KBM-7 (cell line): ENCODE data around the gene SPTLC3.

Source experiments
- DNase-seq: peaks from one replicate; pipeline ENCODE4 v3.0.0-alpha.2; 2015
- in situ Hi-C: fragments of 300-500 bp; cut with MboI; formaldehyde crosslinking; loops from 2 replicates; pipeline ENCODE4 v1.14.3; 2020; ENCODE audit warnings: low sequenced_read_pairs, low pct_unique_long_range_greater_than_20kb, mixed read lengths

The SPTLC3 gene

GRCh38 chr20:13024596-13024995 is 15.8 kb downstream of the SPTLC3 start:
- in situ Hi-C loops: no loop called here
- DNase-seq: no peak

GRCh38 chr20:13025181-13025580 is 16.4 kb downstream of the SPTLC3 start:
- in situ Hi-C loops: no loop called here
- no peak for DNase-seq

GRCh38 chr20:13028001-13028400 is 19.2 kb downstream of the SPTLC3 start:
- DNase-seq: no peak
- in situ Hi-C loops: no loop called here

- in situ Hi-C loops: no loop called here
- DNase-seq: no peak
Observed at GRCh38 chr20:13028673-13029072, 19.9 kb downstream of the SPTLC3 start.

GRCh38 chr20:13029687-13030375 is 21.1 kb downstream of the SPTLC3 start:
- in situ Hi-C loops: no loop called here
- DNase-seq: no peak

- no peak for DNase-seq
- in situ Hi-C loops: no loop called here
Observed at GRCh38 chr20:13031751-13032150, 23.0 kb downstream of the SPTLC3 start.

GRCh38 chr20:13034115-13034514 is 25.3 kb downstream of the SPTLC3 start:
- DNase-seq: no peak
- in situ Hi-C loops: no loop called here

GRCh38 chr20:13034936-13035335 is 26.2 kb downstream of the SPTLC3 start:
- in situ Hi-C loops: no loop called here

GRCh38 chr20:13035399-13036152 is 26.8 kb downstream of the SPTLC3 start:
- in situ Hi-C loops: no loop called here
- no peak for DNase-seq

More at GRCh38 chr20:13034936-13035335, 26.2 kb downstream of the SPTLC3 start:
- no peak for DNase-seq

- in situ Hi-C loops: no loop called here
- DNase-seq: no peak
Observed at GRCh38 chr20:13037727-13038126, 29.0 kb downstream of the SPTLC3 start.

GRCh38 chr20:13041574-13042457 is 33.0 kb downstream of the SPTLC3 start:
- in situ Hi-C loops: no loop called here

GRCh38 chr20:13042458-13042794 is 33.7 kb downstream of the SPTLC3 start:
- in situ Hi-C loops: no loop called here
- DNase-seq: no peak

More at GRCh38 chr20:13041574-13042457, 33.0 kb downstream of the SPTLC3 start:
- DNase-seq: no peak

- no peak for DNase-seq
- in situ Hi-C loops: no loop called here
Observed at GRCh38 chr20:13046409-13046808, 37.6 kb downstream of the SPTLC3 start.

- no peak for DNase-seq
- in situ Hi-C loops: no loop called here
Observed at GRCh38 chr20:13054011-13054410, 45.2 kb downstream of the SPTLC3 start.

- in situ Hi-C loops: no loop called here
- no peak for DNase-seq
Observed at GRCh38 chr20:13058666-13059389, 50.1 kb downstream of the SPTLC3 start.

- in situ Hi-C loops: no loop called here
- DNase-seq: no peak
Observed at GRCh38 chr20:13059398-13060136, 50.8 kb downstream of the SPTLC3 start.

GRCh38 chr20:13060327-13060726 is 51.6 kb downstream of the SPTLC3 start:
- no peak for DNase-seq
- in situ Hi-C loops: no loop called here

- no peak for DNase-seq
- in situ Hi-C loops: no loop called here
Observed at GRCh38 chr20:13061381-13061780, 52.6 kb downstream of the SPTLC3 start.

- in situ Hi-C loops: no loop called here
- no peak for DNase-seq
Observed at GRCh38 chr20:13062789-13063188, 54.0 kb downstream of the SPTLC3 start.
